Neural progenitor cell (in vitro differentiated cells): Measurements from ENCODE around the gene CXCL17. TPM values are rescaled to one million over a fixed set of nuclear protein-coding genes. Genes with fewer than 3 reads are reported as not detected.

Experiments used
- DNase-seq: peaks from one replicate; pipeline ENCODE4 v3.0.0-alpha.2; 2016; ENCODE audit warnings: low spot score
- H2AFZ ChIP-seq: fragments of 200-600 bp; sonication (generic); replicated peaks from 2 replicates; pipeline ENCODE4 v1.6.1; 2016; ENCODE audit warnings: antibody characterized with exemption
- H3F3A ChIP-seq: fragments of 200-600 bp; sonication (generic); 2 replicates; pipeline ENCODE4 v1.6.1; 2016; ENCODE audit warnings: antibody characterized with exemption, low read depth
- H3K27ac ChIP-seq: fragments of 200-600 bp; sonication (generic); 2 replicates; pipeline ENCODE4 v1.5.1; 2016; ENCODE audit warnings: mild to moderate bottlenecking
- H3K27me3 ChIP-seq: fragments of 200-600 bp; sonication (generic); 2 replicates; pipeline ENCODE4 v1.6.1; 2016; ENCODE audit warnings: mild to moderate bottlenecking, moderate library complexity
- H3K36me3 ChIP-seq: fragments of 200-600 bp; sonication (generic); 2 replicates; pipeline ENCODE4 v1.5.1; 2016
- H3K4me1 ChIP-seq: fragments of 200-600 bp; sonication (generic); 2 replicates; pipeline ENCODE4 v1.6.1; 2016; ENCODE audit warnings: mixed run types
- H3K4me2 ChIP-seq: fragments of 200-600 bp; sonication (generic); 2 replicates; pipeline ENCODE4 v1.6.1; 2016
- H3K4me3 ChIP-seq: fragments of 200-600 bp; sonication (generic); 2 replicates; pipeline ENCODE4 v1.5.1; 2016
- H3K79me2 ChIP-seq: fragments of 200-600 bp; sonication (generic); 2 replicates; pipeline ENCODE4 v1.6.1; 2016; ENCODE audit warnings: low read depth
- H3K9ac ChIP-seq: fragments of 200-600 bp; sonication (generic); 2 replicates; pipeline ENCODE4 v1.6.1; 2016
- H3K9me3 ChIP-seq: fragments of 200-600 bp; sonication (generic); 2 replicates; pipeline ENCODE4 v1.5.1; 2016; ENCODE audit warnings: low read depth
- H4K20me1 ChIP-seq: fragments of 200-600 bp; sonication (generic); 2 replicates; pipeline ENCODE4 v1.6.1; 2016; ENCODE audit warnings: low read depth
- H3K27ac Mint-ChIP-seq: 3 replicates; pipeline ENCODE4 v1.8.0; 2021; ENCODE audit warnings: mixed read lengths
- H3K27me3 Mint-ChIP-seq: 2 replicates; pipeline ENCODE4 v1.8.0; 2022; ENCODE audit warnings: low read depth, mild to moderate bottlenecking, inconsistent platforms, moderate library complexity, mixed read lengths; ENCODE audit not compliant: insufficient read depth
- H3K36me3 Mint-ChIP-seq: 3 replicates; pipeline ENCODE4 v1.8.0; 2021; ENCODE audit warnings: mixed read lengths
- H3K4me1 Mint-ChIP-seq: 3 replicates; pipeline ENCODE4 v1.8.0; 2021; ENCODE audit warnings: mixed read lengths
- H3K4me3 Mint-ChIP-seq: 3 replicates; pipeline ENCODE4 v1.8.0; 2021; ENCODE audit warnings: mild to moderate bottlenecking, moderate library complexity, mixed read lengths
- H3K9me3 Mint-ChIP-seq: 3 replicates; pipeline ENCODE4 v1.8.0; 2020; ENCODE audit warnings: mixed read lengths
- EZH2 ChIP-seq: fragments of 200-600 bp; sonication (generic); IDR thresholded peaks from 2 replicates; pipeline ENCODE4 v1.6.1; 2017; ENCODE audit warnings: antibody characterized with exemption, mild to moderate bottlenecking, moderate library complexity
- EZH2phosphoT487 ChIP-seq: fragments of 200-600 bp; sonication (generic); IDR thresholded peaks from 2 replicates; pipeline ENCODE4 v1.6.1; 2017; ENCODE audit warnings: antibody characterized with exemption
- total RNA-seq: library from RNA; depleted of rRNA; stranded (reverse); fragments of >200 nt; gene quantifications from 2 replicates; pipeline ENCODE4 v1.2.3, GENCODE V29; 2015; ENCODE audit warnings: low replicate concordance
- TF ChIP-seq, protein P1 (sequence below): fragments of 200-600 bp; sonication (generic); IDR thresholded peaks from 2 replicates; pipeline ENCODE4 v1.5.1; 2017; ENCODE audit warnings: antibody characterized with exemption, mild to moderate bottlenecking

Gene CXCL17
- total RNA-seq, 1 donor from 2014 or later, result not detected

DNA sequence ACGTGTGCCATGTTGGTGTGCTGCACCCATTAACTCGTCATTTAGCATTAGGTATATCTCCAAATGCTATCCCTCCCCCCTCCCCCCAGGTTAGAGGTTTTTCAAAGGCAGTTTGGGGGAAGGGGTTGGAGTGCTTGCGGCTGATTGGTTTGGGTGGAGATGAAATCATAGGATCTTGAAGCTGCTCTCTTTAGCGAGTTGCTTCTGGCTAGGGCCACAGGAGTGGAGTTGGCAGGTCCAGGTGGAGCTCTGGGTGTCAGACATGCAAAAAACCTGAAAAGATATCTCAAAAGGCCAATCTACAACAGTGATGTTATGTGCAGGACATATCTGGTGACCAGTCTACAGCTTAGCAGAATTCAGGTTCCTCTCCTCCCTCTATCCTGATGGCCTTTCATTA lies 32.6 kb upstream of the CXCL17 start:
- Histone ChIP-seq H3K9me3 (no peaks in the 10 kb centered on the region), H2AFZ (no peak overlapping the region), H3K4me3 (no peak overlapping the region), H3K27me3 (no peaks in the 10 kb centered on the region), H3K27ac (no peak overlapping the region), H3K36me3 (no peaks in the 10 kb centered on the region), H3K4me2 (no peak overlapping the region), H3K4me1 (peaks cover 20% of the 10 kb centered on the region), H3K79me2 (no peaks in the 10 kb centered on the region), H4K20me1 (no peaks in the 10 kb centered on the region), H3K9ac (no peak overlapping the region), H3F3A (peaks cover 38% of the 10 kb centered on the region)
- peaks cover 12% of the 10 kb centered on the region for H3K4me1 Mint-ChIP-seq
- no peaks in the 10 kb centered on the region for H3K36me3 Mint-ChIP-seq
- peaks cover 2% of the 10 kb centered on the region for H3K27me3 Mint-ChIP-seq
- DNase-seq, result no peak
- H3K4me3 Mint-ChIP-seq, result no peak overlapping the region
- no peaks in the 10 kb centered on the region for H3K9me3 Mint-ChIP-seq
- TF ChIP-seq EZH2phosphoT487 (no peak), EZH2 (no peak)
- TF ChIP-seq, protein P1, sequence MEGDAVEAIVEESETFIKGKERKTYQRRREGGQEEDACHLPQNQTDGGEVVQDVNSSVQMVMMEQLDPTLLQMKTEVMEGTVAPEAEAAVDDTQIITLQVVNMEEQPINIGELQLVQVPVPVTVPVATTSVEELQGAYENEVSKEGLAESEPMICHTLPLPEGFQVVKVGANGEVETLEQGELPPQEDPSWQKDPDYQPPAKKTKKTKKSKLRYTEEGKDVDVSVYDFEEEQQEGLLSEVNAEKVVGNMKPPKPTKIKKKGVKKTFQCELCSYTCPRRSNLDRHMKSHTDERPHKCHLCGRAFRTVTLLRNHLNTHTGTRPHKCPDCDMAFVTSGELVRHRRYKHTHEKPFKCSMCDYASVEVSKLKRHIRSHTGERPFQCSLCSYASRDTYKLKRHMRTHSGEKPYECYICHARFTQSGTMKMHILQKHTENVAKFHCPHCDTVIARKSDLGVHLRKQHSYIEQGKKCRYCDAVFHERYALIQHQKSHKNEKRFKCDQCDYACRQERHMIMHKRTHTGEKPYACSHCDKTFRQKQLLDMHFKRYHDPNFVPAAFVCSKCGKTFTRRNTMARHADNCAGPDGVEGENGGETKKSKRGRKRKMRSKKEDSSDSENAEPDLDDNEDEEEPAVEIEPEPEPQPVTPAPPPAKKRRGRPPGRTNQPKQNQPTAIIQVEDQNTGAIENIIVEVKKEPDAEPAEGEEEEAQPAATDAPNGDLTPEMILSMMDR, result no peak
- H3K27ac Mint-ChIP-seq, result no peak overlapping the region

DNA sequence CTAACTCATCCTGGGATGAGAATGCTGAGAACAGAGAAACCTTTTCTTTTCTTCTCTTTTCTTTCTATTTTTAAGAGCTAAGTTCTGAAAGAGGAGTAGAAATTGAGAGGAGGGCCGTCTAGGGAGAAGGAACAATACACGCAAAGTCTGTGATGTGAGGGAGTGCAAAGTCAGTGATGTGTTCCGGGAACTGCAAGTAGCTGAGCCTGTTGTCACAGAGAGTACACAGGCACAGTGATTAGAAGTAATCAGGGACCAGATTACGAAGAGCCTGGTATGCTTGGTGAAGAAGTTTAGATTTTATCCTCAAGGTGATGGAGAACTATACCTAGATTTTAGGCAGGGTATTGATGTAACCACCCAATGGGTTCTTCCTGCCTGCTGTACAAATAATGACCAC lies 32.0 kb upstream of the CXCL17 start:
- Histone ChIP-seq H3K9me3 (no peaks in the 10 kb centered on the region), H3K9ac (no peak overlapping the region), H3K79me2 (no peaks in the 10 kb centered on the region), H3K36me3 (no peaks in the 10 kb centered on the region), H4K20me1 (no peaks in the 10 kb centered on the region), H3K4me2 (peak overlapping the region; percentile 40), H2AFZ (peak overlapping the region; percentile 67), H3K27ac (peak overlapping the region; percentile 69), H3K4me1 (peaks cover 20% of the 10 kb centered on the region), H3K4me3 (no peak overlapping the region), H3F3A (peaks cover 38% of the 10 kb centered on the region), H3K27me3 (no peaks in the 10 kb centered on the region)
- Mint-ChIP-seq H3K9me3 (no peaks in the 10 kb centered on the region), H3K4me3 (no peak overlapping the region), H3K4me1 (peaks cover 12% of the 10 kb centered on the region), H3K27me3 (peaks cover 2% of the 10 kb centered on the region), H3K27ac (no peak overlapping the region), H3K36me3 (no peaks in the 10 kb centered on the region)
- DNase-seq, result peak; percentile 42
- TF ChIP-seq EZH2phosphoT487 (no peak), EZH2 (no peak)
- TF ChIP-seq, protein P1, result no peak

DNA sequence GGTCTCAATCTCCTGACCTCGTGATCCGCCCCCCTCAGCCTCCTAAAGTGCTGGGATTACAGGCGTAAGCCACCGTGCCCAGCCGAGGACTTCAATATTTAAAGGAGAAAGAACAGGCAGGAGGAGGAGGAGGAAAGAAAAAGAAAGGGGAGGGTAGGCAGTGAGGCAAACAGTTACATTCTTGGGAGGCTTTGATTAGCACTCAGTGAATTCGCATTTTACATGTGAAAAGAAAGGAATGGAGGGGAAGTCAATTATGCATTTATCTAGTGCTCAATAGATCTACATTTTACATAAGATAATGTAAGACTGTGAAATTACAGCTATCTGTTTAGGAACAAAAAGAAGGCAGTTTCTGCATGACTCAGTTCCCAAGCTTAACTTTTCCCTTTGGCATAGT lies 30.9 kb upstream of the CXCL17 start:
- Histone ChIP-seq H3F3A (peaks cover 38% of the 10 kb centered on the region), H2AFZ (no peak overlapping the region), H4K20me1 (no peaks in the 10 kb centered on the region), H3K4me3 (no peak overlapping the region), H3K27ac (peak overlapping the region; percentile 47), H3K9ac (no peak overlapping the region), H3K4me2 (peak overlapping the region; percentile 4), H3K27me3 (no peaks in the 10 kb centered on the region), H3K36me3 (no peaks in the 10 kb centered on the region), H3K9me3 (no peaks in the 10 kb centered on the region), H3K79me2 (no peaks in the 10 kb centered on the region), H3K4me1 (peaks cover 20% of the 10 kb centered on the region)
- Mint-ChIP-seq H3K27ac (peak overlapping the region; percentile 24), H3K36me3 (no peaks in the 10 kb centered on the region), H3K4me1 (peaks cover 12% of the 10 kb centered on the region), H3K27me3 (peaks cover 2% of the 10 kb centered on the region), H3K4me3 (no peak overlapping the region), H3K9me3 (no peaks in the 10 kb centered on the region)
- TF ChIP-seq, protein P1, result no peak
- no peak for TF ChIP-seq EZH2phosphoT487
- TF ChIP-seq EZH2, result no peak
- DNase-seq, result peak; percentile 65
